Measurements from ENCODE around the gene NR2F1-AS1.

NR2F1-AS1 gene

GRCh38 chr5:93608855-93609254 lies 27.8 kb upstream of the NR2F1-AS1 start:
- no peak overlapping the region for H3K27ac ChIP-seq (ENCODE audit: insufficient read depth in 1 of 2, low read depth in 1 of 2, low read length in 2 of 2, poor library complexity in 1 of 2, severe bottlenecking in 2 of 2)
- H3K27me3 ChIP-seq (replicated peaks in 2 of 5; ENCODE audit: control insufficient read depth in 4 of 5, insufficient read depth in 5 of 5, low read length in 4 of 5) = peaks cover 43 to 99% (median 78%) of the 10 kb centered on the region in 5 experiments
- DNase-seq = no peak
- H3K9me3 ChIP-seq (ENCODE audit: control extremely low read depth in 1 of 5, control insufficient read depth in 4 of 5, insufficient read depth in 2 of 5, low read depth in 1 of 5, low read length in 4 of 5) = peaks cover 0 to under 1% (median 0%) of the 10 kb centered on the region in 5 experiments
- WGBS (ENCODE audit: insufficient coverage) = 0% methylated on average over 2 of the region's 4 CpGs
- no peaks in the 10 kb centered on the region for H3K36me3 ChIP-seq (ENCODE audit: control insufficient read depth in 4 of 4, insufficient read depth in 4 of 4, low read length in 3 of 4)
- H3K4me3 ChIP-seq (ENCODE audit: control insufficient read depth in 1 of 7, extremely low read depth in 1 of 7, insufficient read depth in 4 of 7, low read depth in 2 of 7, low read length in 6 of 7) = no peak overlapping the region
- ChIA-PET CTCF (interaction anchor here (2.6 to 3.9 kb wide), 5 partner anchors 10 to 195 kb away, joined by 12 to 26 read pairs (median 22); partner anchors contain the start of gene NR2F1-AS1), POLR2A (no interaction called here)
- no peaks in the 10 kb centered on the region for H3K4me1 ChIP-seq (ENCODE audit: control extremely low read depth in 1 of 4, control insufficient read depth in 4 of 4, insufficient read depth in 4 of 4, low read length in 3 of 4)

- Histone ChIP-seq H3K27me3 (replicated peaks in 2 of 5; ENCODE audit: control insufficient read depth in 4 of 5, insufficient read depth in 5 of 5, low read length in 4 of 5) (peaks cover 45 to 99% (median 79%) of the 10 kb centered on the region in 5 experiments), H3K4me1 (ENCODE audit: control extremely low read depth in 1 of 4, control insufficient read depth in 4 of 4, insufficient read depth in 4 of 4, low read length in 3 of 4) (no peaks in the 10 kb centered on the region), H3K27ac (ENCODE audit: insufficient read depth in 1 of 2, low read depth in 1 of 2, low read length in 2 of 2, poor library complexity in 1 of 2, severe bottlenecking in 2 of 2) (no peak overlapping the region), H3K36me3 (ENCODE audit: control insufficient read depth in 4 of 4, insufficient read depth in 4 of 4, low read length in 3 of 4) (no peaks in the 10 kb centered on the region), H3K4me3 (ENCODE audit: control insufficient read depth in 1 of 7, extremely low read depth in 1 of 7, insufficient read depth in 4 of 7, low read depth in 2 of 7, low read length in 6 of 7) (no peak overlapping the region), H3K9me3 (ENCODE audit: control extremely low read depth in 1 of 5, control insufficient read depth in 4 of 5, insufficient read depth in 2 of 5, low read depth in 1 of 5, low read length in 4 of 5) (peaks cover 0 to 4% (median 0%) of the 10 kb centered on the region in 5 experiments)
- DNase-seq = peak; percentile 67 to 82 (median 80)
- WGBS (ENCODE audit: insufficient coverage) = 7% methylated on average over 14 of the region's 19 CpGs
- CTCF ChIA-PET = interaction anchor here (0.6 to 3.9 kb wide), 20 partner anchors 8 to 1085 kb away, joined by 3 to 26 read pairs (median 5); partner anchors contain the start of gene NR2F1-AS1
- POLR2A ChIA-PET = interaction anchor here (0.6 to 0.7 kb wide), 2 partner anchors 11 to 240 kb away, joined by 3 read pairs; no protein-coding TSS in a partner anchor
These were observed 26.6 kb upstream of the NR2F1-AS1 start for GRCh38 chr5:93607367-93608258.

DNA sequence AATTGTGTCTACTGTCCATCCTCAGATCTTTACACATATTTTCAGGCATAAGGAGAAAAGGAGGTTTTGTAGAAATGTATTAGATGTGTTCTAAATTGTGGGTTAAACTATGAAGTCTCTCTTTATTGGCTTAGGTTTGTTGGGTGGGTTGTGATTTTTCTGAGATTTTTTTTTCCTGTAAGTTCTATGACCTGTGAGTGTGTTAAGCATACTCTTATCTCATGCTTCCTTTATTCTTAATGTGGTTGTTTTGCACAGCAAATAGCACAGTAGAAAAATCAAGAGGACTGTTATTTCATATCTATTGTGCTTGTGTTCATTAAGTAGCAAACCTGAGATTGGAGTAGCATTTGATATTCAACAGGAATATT lies 25.3 kb upstream of the NR2F1-AS1 start:
- CTCF ChIA-PET = interaction anchor here (0.9 to 3.9 kb wide), 12 partner anchors 8 to 201 kb away, joined by 3 to 26 read pairs (median 12); partner anchors contain the start of gene NR2F1-AS1
- peaks cover 51 to 100% (median 80%) of the 10 kb centered on the region in 5 experiments for H3K27me3 ChIP-seq (replicated peaks in 2 of 5; ENCODE audit: control insufficient read depth in 4 of 5, insufficient read depth in 5 of 5, low read length in 4 of 5)

GRCh38 chr5:93604644-93605515 lies 23.9 kb upstream of the NR2F1-AS1 start:
- ChIA-PET CTCF (interaction anchor here (1.6 kb wide), 1 partner anchor 196 kb away, joined by 5 read pairs; no protein-coding TSS in a partner anchor), POLR2A (no interaction called here)
- no peaks in the 10 kb centered on the region for H3K36me3 ChIP-seq (ENCODE audit: control insufficient read depth in 4 of 4, insufficient read depth in 4 of 4, low read length in 3 of 4)
- H3K4me3 ChIP-seq (ENCODE audit: control insufficient read depth in 1 of 7, extremely low read depth in 1 of 7, insufficient read depth in 4 of 7, low read depth in 2 of 7, low read length in 6 of 7) = no peak overlapping the region
- H3K4me1 ChIP-seq (ENCODE audit: control extremely low read depth in 1 of 4, control insufficient read depth in 4 of 4, insufficient read depth in 4 of 4, low read length in 3 of 4) = no peaks in the 10 kb centered on the region
- peaks cover 55 to 100% (median 81%) of the 10 kb centered on the region in 5 experiments for H3K27me3 ChIP-seq (replicated peaks in 2 of 5; ENCODE audit: control insufficient read depth in 4 of 5, insufficient read depth in 5 of 5, low read length in 4 of 5)
- whole genome bisulfite sequencing (ENCODE audit: insufficient coverage) = no CpG with 5 or more reads among the region's 10 CpGs
- no peak for DNase-seq
- no peak overlapping the region for H3K27ac ChIP-seq (ENCODE audit: insufficient read depth in 1 of 2, low read depth in 1 of 2, low read length in 2 of 2, poor library complexity in 1 of 2, severe bottlenecking in 2 of 2)
- peaks cover 0 to 7% (median 0%) of the 10 kb centered on the region in 5 experiments for H3K9me3 ChIP-seq (ENCODE audit: control extremely low read depth in 1 of 5, control insufficient read depth in 4 of 5, insufficient read depth in 2 of 5, low read depth in 1 of 5, low read length in 4 of 5)

More for the DNA sequence above, 25.3 kb upstream of the NR2F1-AS1 start:
- DNase-seq = no peak
- POLR2A ChIA-PET = no interaction called here
- Histone ChIP-seq H3K4me3 (ENCODE audit: control insufficient read depth in 1 of 7, extremely low read depth in 1 of 7, insufficient read depth in 4 of 7, low read depth in 2 of 7, low read length in 6 of 7) (no peak overlapping the region), H3K4me1 (ENCODE audit: control extremely low read depth in 1 of 4, control insufficient read depth in 4 of 4, insufficient read depth in 4 of 4, low read length in 3 of 4) (no peaks in the 10 kb centered on the region), H3K9me3 (ENCODE audit: control extremely low read depth in 1 of 5, control insufficient read depth in 4 of 5, insufficient read depth in 2 of 5, low read depth in 1 of 5, low read length in 4 of 5) (peaks cover 0 to 7% (median 0%) of the 10 kb centered on the region in 5 experiments), H3K27ac (ENCODE audit: insufficient read depth in 1 of 2, low read depth in 1 of 2, low read length in 2 of 2, poor library complexity in 1 of 2, severe bottlenecking in 2 of 2) (no peak overlapping the region), H3K36me3 (ENCODE audit: control insufficient read depth in 4 of 4, insufficient read depth in 4 of 4, low read length in 3 of 4) (no peaks in the 10 kb centered on the region)

GRCh38 chr5:93603793-93604643 lies 23.0 kb upstream of the NR2F1-AS1 start:
- Histone ChIP-seq H3K4me3 (ENCODE audit: control insufficient read depth in 1 of 7, extremely low read depth in 1 of 7, insufficient read depth in 4 of 7, low read depth in 2 of 7, low read length in 6 of 7) (no peak overlapping the region), H3K4me1 (ENCODE audit: control extremely low read depth in 1 of 4, control insufficient read depth in 4 of 4, insufficient read depth in 4 of 4, low read length in 3 of 4) (no peaks in the 10 kb centered on the region), H3K27ac (ENCODE audit: insufficient read depth in 1 of 2, low read depth in 1 of 2, low read length in 2 of 2, poor library complexity in 1 of 2, severe bottlenecking in 2 of 2) (no peak overlapping the region), H3K27me3 (replicated peaks in 2 of 5; ENCODE audit: control insufficient read depth in 4 of 5, insufficient read depth in 5 of 5, low read length in 4 of 5) (peaks cover 57 to 100% (median 82%) of the 10 kb centered on the region in 5 experiments), H3K9me3 (ENCODE audit: control extremely low read depth in 1 of 5, control insufficient read depth in 4 of 5, insufficient read depth in 2 of 5, low read depth in 1 of 5, low read length in 4 of 5) (peaks cover 0 to 7% (median 0%) of the 10 kb centered on the region in 5 experiments), H3K36me3 (ENCODE audit: control insufficient read depth in 4 of 4, insufficient read depth in 4 of 4, low read length in 3 of 4) (no peaks in the 10 kb centered on the region)
- POLR2A ChIA-PET = no interaction called here
- 6% methylated on average over 47 of the region's 58 CpGs for WGBS (ENCODE audit: insufficient coverage)
- no peak for DNase-seq
- CTCF ChIA-PET = interaction anchor here (1.2 to 1.3 kb wide), 2 partner anchors 8 to 197 kb away, joined by 4 to 5 read pairs; no protein-coding TSS in a partner anchor

- H3K4me1 ChIP-seq (ENCODE audit: control extremely low read depth in 1 of 4, control insufficient read depth in 4 of 4, insufficient read depth in 4 of 4, low read length in 3 of 4) = no peaks in the 10 kb centered on the region
- ChIA-PET POLR2A (no interaction called here), CTCF (interaction anchor here (0.9 to 1.3 kb wide), 5 partner anchors 9 to 198 kb away, joined by 3 to 5 read pairs (median 3); no protein-coding TSS in a partner anchor)
- no peak overlapping the region for H3K4me3 ChIP-seq (ENCODE audit: control insufficient read depth in 1 of 7, extremely low read depth in 1 of 7, insufficient read depth in 4 of 7, low read depth in 2 of 7, low read length in 6 of 7)
- H3K36me3 ChIP-seq (ENCODE audit: control insufficient read depth in 4 of 4, insufficient read depth in 4 of 4, low read length in 3 of 4) = no peaks in the 10 kb centered on the region
- DNase-seq = no peak
- no peak overlapping the region for H3K27ac ChIP-seq (ENCODE audit: insufficient read depth in 1 of 2, low read depth in 1 of 2, low read length in 2 of 2, poor library complexity in 1 of 2, severe bottlenecking in 2 of 2)
- peaks cover 0 to 7% (median 0%) of the 10 kb centered on the region in 5 experiments for H3K9me3 ChIP-seq (ENCODE audit: control extremely low read depth in 1 of 5, control insufficient read depth in 4 of 5, insufficient read depth in 2 of 5, low read depth in 1 of 5, low read length in 4 of 5)
- H3K27me3 ChIP-seq (replicated peaks in 2 of 5; ENCODE audit: control insufficient read depth in 4 of 5, insufficient read depth in 5 of 5, low read length in 4 of 5) = peaks cover 60 to 100% (median 77%) of the 10 kb centered on the region in 5 experiments
- 33% methylated on average over 1 of the region's 8 CpGs for WGBS (ENCODE audit: insufficient coverage)
These were observed 22.2 kb upstream of the NR2F1-AS1 start for GRCh38 chr5:93603078-93603792.

Measured in common myeloid progenitor, CD34-positive (primary cell).